ENCODE results near the gene KCNC4.

KCNC4 gene

DNA sequence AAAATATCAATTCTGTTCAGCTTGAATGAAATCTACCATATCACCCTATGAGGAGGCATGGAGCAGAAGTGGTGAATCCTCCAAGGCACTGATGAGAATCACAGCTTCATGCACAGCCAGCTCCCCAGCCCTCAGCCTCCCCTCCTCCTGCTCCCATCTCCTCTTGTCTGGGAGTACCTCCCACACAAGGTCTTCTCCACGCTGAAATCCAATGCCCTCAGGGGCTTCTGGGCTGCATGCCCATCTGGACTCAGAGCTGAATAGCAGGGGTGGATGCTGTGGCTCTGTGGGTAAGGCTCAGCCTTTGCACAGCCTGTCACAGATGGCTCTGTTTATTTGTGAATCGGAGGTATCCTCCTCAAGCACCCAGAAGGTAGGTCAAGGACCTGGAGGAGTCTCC lies 48.6 kb downstream of the KCNC4 start:
- DNase-seq: no peak

DNA sequence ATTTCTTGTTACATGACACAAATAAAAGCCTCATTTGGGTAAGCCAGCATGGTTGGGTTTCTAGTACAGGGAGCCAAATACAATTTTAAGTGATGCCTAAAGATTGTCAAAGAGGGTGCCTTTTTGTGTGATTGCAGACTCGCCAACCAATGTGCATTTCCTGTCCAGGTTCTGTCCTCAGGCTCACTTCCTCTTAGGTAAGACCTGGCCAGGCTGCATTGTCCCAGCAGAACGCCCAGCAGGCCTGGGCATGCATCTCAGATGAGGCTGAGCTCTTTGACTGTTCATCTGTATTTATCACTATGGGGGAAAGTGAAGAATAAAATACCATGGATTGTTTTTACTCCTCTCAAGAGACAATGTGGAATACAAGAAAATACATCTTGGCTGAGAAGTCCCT lies 49.7 kb downstream of the KCNC4 start:
- DNase-seq: no peak

All from cortex of kidney (tissue), 1 donor.